GM15510 (cell line): Measurements from ENCODE around the gene TTC7B.

Experiments used
- POLR2A ChIP-seq: IDR thresholded peaks from 3 replicates; pipeline ENCODE4 v1.6.1; 2011; ENCODE audit warnings: borderline replicate concordance; ENCODE audit not compliant: insufficient read length; ENCODE audit errors: extremely low read depth

The TTC7B gene

GRCh38 chr14:90614696-90615516 is 201.3 kb downstream of the TTC7B start:
- no peak for TF ChIP-seq POLR2A

GRCh38 chr14:90613997-90614396 is 202.2 kb downstream of the TTC7B start:
- no peak for TF ChIP-seq POLR2A

GRCh38 chr14:90613453-90613852 is 202.8 kb downstream of the TTC7B start:
- TF ChIP-seq POLR2A, result no peak

- TF ChIP-seq POLR2A, result no peak
Measured at GRCh38 chr14:90612801-90613200, 203.4 kb downstream of the TTC7B start.

GRCh38 chr14:90611936-90612335 is 204.3 kb downstream of the TTC7B start:
- TF ChIP-seq POLR2A, result no peak

GRCh38 chr14:90611501-90611900 is 204.7 kb downstream of the TTC7B start:
- TF ChIP-seq POLR2A, result no peak

GRCh38 chr14:90610346-90611040 is 205.7 kb downstream of the TTC7B start:
- no peak for TF ChIP-seq POLR2A

GRCh38 chr14:90609376-90609775 is 206.9 kb downstream of the TTC7B start:
- TF ChIP-seq POLR2A, result no peak

GRCh38 chr14:90608929-90609341 is 207.3 kb downstream of the TTC7B start:
- no peak for TF ChIP-seq POLR2A

- TF ChIP-seq POLR2A, result no peak
Measured at GRCh38 chr14:90608281-90608680, 207.9 kb downstream of the TTC7B start.

- no peak for TF ChIP-seq POLR2A
Measured at GRCh38 chr14:90607141-90607540, 209.1 kb downstream of the TTC7B start.

- no peak for TF ChIP-seq POLR2A
Measured at GRCh38 chr14:90606434-90606833, 209.8 kb downstream of the TTC7B start.

- TF ChIP-seq POLR2A, result no peak
Measured at GRCh38 chr14:90605430-90605829, 210.8 kb downstream of the TTC7B start.

GRCh38 chr14:90604356-90604755 is 211.9 kb downstream of the TTC7B start:
- TF ChIP-seq POLR2A, result no peak

GRCh38 chr14:90603841-90604240 is 212.4 kb downstream of the TTC7B start:
- TF ChIP-seq POLR2A, result no peak

GRCh38 chr14:90603336-90603735 is 212.9 kb downstream of the TTC7B start:
- no peak for TF ChIP-seq POLR2A
